H1 (cell line): ENCODE results near the gene ECPAS. TPM values are rescaled to one million over a fixed set of nuclear protein-coding genes. Genes with fewer than 3 reads are reported as not detected.

ENCODE experiments used
- CTCF ChIA-PET: fragments of 300-600 bp; sonication (Branson Sonifier 250); formaldehyde crosslinking; loops from one replicate; lab custom pipeline; 2021; ENCODE audit not compliant: partially characterized antibody; lab: Charles Lee
- POLR2A ChIA-PET: fragments of 300-600 bp; sonication (Branson Sonifier 250); formaldehyde crosslinking; loops from one replicate; lab custom pipeline; 2021; ENCODE audit warnings: inconsistent platforms; ENCODE audit not compliant: partially characterized antibody; lab: Charles Lee
- DNase-seq, 2 experiments: peaks; one replicate each; pipeline versions ENCODE4 v3.0.0 to v3.0.0-alpha.2; 2010 to 2022; ENCODE audit warnings: low spot score in 2 of 2, low read depth in 1 of 2, mixed read lengths in 1 of 2
- FAIRE-seq: peaks from 2 replicates; lab custom pipeline; 2011; peaks lifted over from hg19 to GRCh38; lab: Jason Lieb, UNC
- H2AFZ ChIP-seq: 2 replicates; pipeline ENCODE4 v1.8.1; 2012; ENCODE audit warnings: low read length, inconsistent platforms
- H2AK5ac ChIP-seq: 2 replicates; pipeline ENCODE4 v1.6.1; 2013; ENCODE audit warnings: low read depth, low read length
- H2BK120ac ChIP-seq: replicated peaks from 2 replicates; pipeline ENCODE3; 2013; ENCODE audit warnings: low read depth, low read length, inconsistent platforms
- H2BK12ac ChIP-seq: 2 replicates; pipeline ENCODE4 v1.6.1; 2013; ENCODE audit warnings: low read depth, low read length
- H2BK15ac ChIP-seq: 2 replicates; pipeline ENCODE4 v1.6.1; 2013; ENCODE audit warnings: low read length
- H2BK20ac ChIP-seq: 2 replicates; pipeline ENCODE4 v1.6.1; 2013; ENCODE audit warnings: low read length
- H2BK5ac ChIP-seq: 2 replicates; pipeline ENCODE4 v1.6.1; 2013; ENCODE audit warnings: low read depth, low read length
- H3K14ac ChIP-seq: 2 replicates; pipeline ENCODE4 v1.6.1; 2013; ENCODE audit warnings: inconsistent platforms; ENCODE audit not compliant: insufficient read length
- H3K18ac ChIP-seq: 2 replicates; pipeline ENCODE4 v1.6.1; 2013; ENCODE audit warnings: low read length; ENCODE audit errors: extremely low read depth
- H3K23ac ChIP-seq: 2 replicates; pipeline ENCODE4 v1.6.1; 2013; ENCODE audit warnings: inconsistent platforms; ENCODE audit not compliant: insufficient read length
- H3K23me2 ChIP-seq: 2 replicates; pipeline ENCODE4 v1.6.1; 2013; ENCODE audit warnings: low read depth, low read length
- H3K27ac ChIP-seq: 2 replicates; pipeline ENCODE4 v1.6.1; 2011; ENCODE audit warnings: low read depth, low read length, inconsistent platforms
- H3K27me3 ChIP-seq, 4 experiments: replicated peaks in 1 of 4; 1 replicate in 1 of 4; 2 replicates in 3 of 4; pipeline versions ENCODE4 v1.6.1 to v1.8.1; 2011 to 2013; ENCODE audit warnings: low read length in 3 of 4, mild to moderate bottlenecking in 3 of 4, inconsistent platforms in 2 of 4, mixed read lengths in 2 of 4, moderate library complexity in 1 of 4; ENCODE audit not compliant: control insufficient read depth in 3 of 4, insufficient read depth in 3 of 4; ENCODE audit errors: extremely low read depth in 1 of 4
- H3K36me3 ChIP-seq, 4 experiments: 2 replicates each; pipeline versions ENCODE4 v1.6.1 to v1.8.1; 2011 to 2013; ENCODE audit warnings: mild to moderate bottlenecking in 4 of 4, low read length in 3 of 4, moderate library complexity in 2 of 4, control low read depth in 1 of 4, inconsistent platforms in 1 of 4; ENCODE audit not compliant: insufficient read depth in 4 of 4, control insufficient read depth in 2 of 4
- H3K4ac ChIP-seq: replicated peaks from 2 replicates; pipeline ENCODE3; 2013; ENCODE audit warnings: low read length, low read depth, mixed read lengths, inconsistent platforms; ENCODE audit not compliant: insufficient read length
- H3K4me1 ChIP-seq, 4 experiments: replicated peaks in 1 of 4; 1 replicate in 1 of 4; 2 replicates in 3 of 4; pipeline versions ENCODE4 v1.6.1 to v1.8.1; 2011 to 2013; ENCODE audit warnings: low read length in 3 of 4, inconsistent platforms in 2 of 4, mixed read lengths in 1 of 4; ENCODE audit not compliant: insufficient read depth in 4 of 4, control insufficient read depth in 3 of 4
- H3K4me2 ChIP-seq, 2 experiments: 2 replicates each; pipeline versions ENCODE4 v1.6.1 to v1.8.1; 2011 to 2013; ENCODE audit warnings: low read depth in 2 of 2, low read length in 2 of 2, control low read depth in 1 of 2, inconsistent platforms in 1 of 2, mild to moderate bottlenecking in 1 of 2; ENCODE audit not compliant: insufficient read depth in 1 of 2
- H3K4me3 ChIP-seq, 4 experiments: fragments of 200-600, 300-600 bp in 1 of 4; sonication (generic), shearing (Covaris generic), sonication (Bioruptor Twin) in 1 of 4; 2 replicates each; pipeline versions ENCODE4 v1.5.1 to v1.8.1; 2011 to 2016; ENCODE audit warnings: low read length in 4 of 4, low read depth in 3 of 4, control low read depth in 2 of 4, inconsistent platforms in 2 of 4, mild to moderate bottlenecking in 2 of 4, mixed read lengths in 1 of 4, moderate library complexity in 1 of 4; ENCODE audit not compliant: insufficient read depth in 2 of 4; ENCODE audit errors: extremely low read depth in 1 of 4
- H3K56ac ChIP-seq: replicated peaks from 2 replicates; pipeline ENCODE3; 2013; ENCODE audit warnings: low read depth, mild to moderate bottlenecking, mixed read lengths, low read length, inconsistent platforms; ENCODE audit not compliant: insufficient read length
- H3K79me1 ChIP-seq: 2 replicates; pipeline ENCODE4 v1.6.1; 2013; ENCODE audit warnings: low read depth, low read length, control low read depth
- H3K79me2 ChIP-seq, 2 experiments: 2 replicates each; pipeline versions ENCODE4 v1.6.1 to v1.8.1; 2012 to 2013; ENCODE audit warnings: low read length in 2 of 2, mild to moderate bottlenecking in 2 of 2, inconsistent platforms in 1 of 2; ENCODE audit not compliant: insufficient read depth in 2 of 2, control insufficient read depth in 1 of 2
- H3K9ac ChIP-seq, 4 experiments: replicated peaks in 1 of 4; 1 replicate in 1 of 4; 2 replicates in 3 of 4; pipeline versions ENCODE4 v1.6.1 to v1.8.1; 2011 to 2013; ENCODE audit warnings: low read depth in 3 of 4, low read length in 3 of 4, control low read depth in 2 of 4, mild to moderate bottlenecking in 2 of 4, moderate library complexity in 2 of 4, inconsistent platforms in 1 of 4; ENCODE audit errors: extremely low read depth in 1 of 4
- H3K9me3 ChIP-seq, 2 experiments: 2 replicates each; pipeline versions ENCODE4 v1.6.1 to v1.8.1; 2012 to 2013; ENCODE audit warnings: mild to moderate bottlenecking in 2 of 2, moderate library complexity in 2 of 2, control low read depth in 1 of 2, inconsistent platforms in 1 of 2, low read depth in 1 of 2, low read length in 1 of 2, mixed read lengths in 1 of 2; ENCODE audit not compliant: insufficient read depth in 2 of 2
- H4K20me1 ChIP-seq, 2 experiments: replicated peaks in 1 of 2; 2 replicates each; pipeline versions ENCODE3 to v1.8.1; 2011 to 2013; ENCODE audit warnings: inconsistent platforms in 2 of 2, low read length in 2 of 2, mild to moderate bottlenecking in 1 of 2; ENCODE audit not compliant: insufficient read depth in 2 of 2, control insufficient read depth in 1 of 2
- H4K5ac ChIP-seq: 2 replicates; pipeline ENCODE4 v1.6.1; 2013; ENCODE audit warnings: low read length, low read depth, mixed read lengths, inconsistent platforms; ENCODE audit not compliant: insufficient read length
- H4K8ac ChIP-seq: 2 replicates; pipeline ENCODE4 v1.8.0; 2013; ENCODE audit warnings: mild to moderate bottlenecking, moderate library complexity, low read length, inconsistent platforms; ENCODE audit not compliant: insufficient read depth; ENCODE audit errors: extremely low read depth
- H4K91ac ChIP-seq: replicated peaks from 2 replicates; pipeline ENCODE3; 2013; ENCODE audit warnings: low read length, mixed read lengths, inconsistent platforms; ENCODE audit not compliant: insufficient read length
- ASH2L ChIP-seq: fragments of 200-600, 300-600 bp; sonication (generic); IDR thresholded peaks from one replicate; pipeline ENCODE4 v1.7.1; 2017; ENCODE audit warnings: low read length
- CEBPB ChIP-seq: IDR thresholded peaks from 2 replicates; pipeline ENCODE4 v1.6.1; 2012; ENCODE audit warnings: low read depth, low read length
- CHD2 ChIP-seq: IDR thresholded peaks from 2 replicates; pipeline ENCODE4 v1.6.1; 2012; ENCODE audit warnings: low read length, improper control_type of control experiment
- EGR1 ChIP-seq: IDR thresholded peaks from 2 replicates; pipeline ENCODE4 v1.6.1; 2011; ENCODE audit warnings: low read depth, low read length, borderline replicate concordance
- RBBP5 ChIP-seq: IDR thresholded peaks from 2 replicates; pipeline ENCODE4 v1.7.1; 2012; ENCODE audit warnings: low read depth, mild to moderate bottlenecking, inconsistent platforms, low read length, moderate library complexity, borderline replicate concordance
- TEAD4 ChIP-seq: IDR thresholded peaks from 2 replicates; pipeline ENCODE4 v1.6.1; 2012; ENCODE audit warnings: low read depth, low read length, inconsistent platforms, mixed read lengths
- WGBS, 2 experiments: shearing (Covaris generic) in 1 of 2; methylation state at CpG; one replicate each; pipeline versions ENCODE4 v1.1.6 to v1.1.7; 2013 to 2015; ENCODE audit warnings: low lambda C conversion rate in 2 of 2, mixed read lengths in 2 of 2, inconsistent platforms in 1 of 2, low coverage in 1 of 2, missing lambda C conversion rate in 1 of 2; ENCODE audit not compliant: insufficient replicate concordance in 2 of 2, insufficient coverage in 1 of 2, insufficient read length in 1 of 2; ENCODE audit errors: extremely low coverage in 1 of 2, missing lambda C conversion rate in 1 of 2; 5-methylcytosine and 5-hydroxymethylcytosine counted together
- polyA plus RNA-seq, 7 experiments: library from polyadenylated mRNA; depleted of rRNA in 3 of 7; stranded (reverse) in 5 of 7; unstranded in 2 of 7; fragments of >200 nt in 5 of 7; fragments of 200-250 nt in 2 of 7; gene quantifications; 1 replicate in 5 of 7; 2 replicates in 1 of 7; 4 replicates in 1 of 7; pipeline versions ENCODE4 v1.2.1 to v1.2.3, GENCODE V29; 2011 to 2013; ENCODE audit warnings: missing spikeins in 2 of 7, mixed read lengths in 2 of 7
- total RNA-seq: library from RNA; stranded (reverse); fragmentation: NEBNext Ultra II Directional; extraction: Animal tissue kit (Norgen Biotek cat#: 25700); gene quantifications from 2 replicates; pipeline ENCODE4 v1.2.1, GENCODE V29; 2021

ECPAS gene
- total and polyA plus RNA-seq, 2 of the 8 experiments (the other 6 are each of a cell fraction or from before 2014, with no cell fraction given), result 20.9 to 131 TPM

GRCh38 chr9:111463048-111463447, 21.1 kb downstream of the ECPAS start:
- H3K9me3 ChIP-seq, result peaks cover 6 to 10% of the 10 kb centered on the region in 2 experiments
- DNase-seq, result no peak
- H3K79me1 ChIP-seq, result peaks cover 2% of the 10 kb centered on the region; the same call in 1 of the 2 replicates
- H3K14ac ChIP-seq, result no peak overlapping the region
- no peak overlapping the region for H2BK15ac ChIP-seq
- H3K23me2 ChIP-seq, result no peaks in the 10 kb centered on the region; the same call in 1 of the 2 replicates
- peaks cover 2 to 7% of the 10 kb centered on the region in 2 experiments for H4K20me1 ChIP-seq
- ChIA-PET POLR2A (no interaction called here), CTCF (no interaction called here)
- no peak overlapping the region for H2BK5ac ChIP-seq
- H4K91ac ChIP-seq, result no peak overlapping the region
- no peak for FAIRE-seq
- H2BK120ac ChIP-seq, result no peak overlapping the region
- no peak overlapping the region for H2AK5ac ChIP-seq
- no peak overlapping the region for H3K56ac ChIP-seq
- no peak overlapping the region for H3K27ac ChIP-seq
- H4K8ac ChIP-seq, result no peak overlapping the region
- no peak overlapping the region for H3K18ac ChIP-seq
- no peak overlapping the region for H2AFZ ChIP-seq
- no peak overlapping the region for H3K9ac ChIP-seq
- no peak overlapping the region for H3K4me2 ChIP-seq
- H4K5ac ChIP-seq, result no peak overlapping the region
- 98% methylated on average over 2 of the region's 2 CpGs; no CpG with 5 or more reads in 1 of the 2 experiments for WGBS, 2 experiments
- no peak overlapping the region for H2BK20ac ChIP-seq
- H3K4ac ChIP-seq, result no peak overlapping the region
- peaks cover 0 to 9% (median 2%) of the 10 kb centered on the region in 4 experiments; a peak in 2 of 8 replicates for H3K36me3 ChIP-seq
- H3K23ac ChIP-seq, result no peak overlapping the region
- H3K27me3 ChIP-seq, result no peaks in the 10 kb centered on the region
- peaks cover 0 to 7% (median 2%) of the 10 kb centered on the region in 4 experiments; a peak in 2 of 7 replicates for H3K4me1 ChIP-seq
- H3K79me2 ChIP-seq, result peaks cover 12 to 98% of the 10 kb centered on the region in 2 experiments
- no peak overlapping the region for H2BK12ac ChIP-seq
- no peak overlapping the region for H3K4me3 ChIP-seq
- TF ChIP-seq EGR1 (no peak), CEBPB (no peak), CHD2 (no peak), RBBP5 (no peak), TEAD4 (no peak), ASH2L (no peak)
